OCI-LY3 (cell line): ENCODE measurements around the gene IGFN1.

ENCODE experiments used
- EZH2phosphoT487 ChIP-seq: fragments of 200-600 bp; shearing (Covaris generic); IDR thresholded peaks from 2 replicates; pipeline ENCODE4 v1.6.1; 2018; ENCODE audit warnings: antibody characterized with exemption, mixed run types, low read depth
- TF ChIP-seq, protein P1 (sequence below): fragments of 200-600, 300-600 bp; sonication (generic); IDR thresholded peaks from 2 replicates; pipeline ENCODE4 v1.5.1; 2014; ENCODE audit warnings: antibody characterized with exemption, low read length, low read depth

DNA sequence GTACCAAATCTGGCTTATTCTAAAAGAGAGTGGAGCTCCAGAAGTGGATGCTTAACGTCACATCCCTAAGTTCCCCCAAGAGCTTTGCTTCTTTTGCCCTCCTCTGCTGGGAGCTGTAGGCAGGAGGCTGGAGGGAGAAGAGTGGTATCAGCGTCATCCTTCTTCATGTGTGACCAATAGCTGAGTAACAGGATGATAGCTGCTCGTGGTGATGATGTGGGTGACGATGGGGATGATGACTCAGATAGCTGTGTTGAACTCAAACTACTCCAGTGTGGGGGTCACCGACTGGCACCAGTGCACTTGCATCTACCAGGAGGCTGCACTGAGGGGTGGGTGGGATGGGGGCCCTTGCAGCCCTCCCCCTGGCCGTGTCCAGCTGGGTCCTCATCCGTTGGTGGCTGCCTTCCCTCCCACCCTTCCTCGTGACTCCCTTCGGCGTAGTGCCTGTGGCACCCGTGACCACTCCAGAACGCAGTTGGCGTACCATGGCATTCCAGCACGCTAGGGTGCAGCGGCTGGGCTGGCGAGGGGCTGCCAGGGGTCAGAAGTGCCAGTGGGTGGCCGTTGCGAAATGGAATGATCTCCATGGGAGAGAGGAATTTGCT is 1.1 kb downstream of the IGFN1 start:
- TF ChIP-seq, protein P1, sequence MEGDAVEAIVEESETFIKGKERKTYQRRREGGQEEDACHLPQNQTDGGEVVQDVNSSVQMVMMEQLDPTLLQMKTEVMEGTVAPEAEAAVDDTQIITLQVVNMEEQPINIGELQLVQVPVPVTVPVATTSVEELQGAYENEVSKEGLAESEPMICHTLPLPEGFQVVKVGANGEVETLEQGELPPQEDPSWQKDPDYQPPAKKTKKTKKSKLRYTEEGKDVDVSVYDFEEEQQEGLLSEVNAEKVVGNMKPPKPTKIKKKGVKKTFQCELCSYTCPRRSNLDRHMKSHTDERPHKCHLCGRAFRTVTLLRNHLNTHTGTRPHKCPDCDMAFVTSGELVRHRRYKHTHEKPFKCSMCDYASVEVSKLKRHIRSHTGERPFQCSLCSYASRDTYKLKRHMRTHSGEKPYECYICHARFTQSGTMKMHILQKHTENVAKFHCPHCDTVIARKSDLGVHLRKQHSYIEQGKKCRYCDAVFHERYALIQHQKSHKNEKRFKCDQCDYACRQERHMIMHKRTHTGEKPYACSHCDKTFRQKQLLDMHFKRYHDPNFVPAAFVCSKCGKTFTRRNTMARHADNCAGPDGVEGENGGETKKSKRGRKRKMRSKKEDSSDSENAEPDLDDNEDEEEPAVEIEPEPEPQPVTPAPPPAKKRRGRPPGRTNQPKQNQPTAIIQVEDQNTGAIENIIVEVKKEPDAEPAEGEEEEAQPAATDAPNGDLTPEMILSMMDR: no peak
- no peak for TF ChIP-seq EZH2phosphoT487
